ENCODE results near the gene TMEM63A. TPM values are rescaled to one million over a fixed set of nuclear protein-coding genes. Genes with fewer than 3 reads are reported as not detected.

TMEM63A gene
- total RNA-seq, 4 donors from 2014 or later, result 30.1 to 57.7 (median 41.6) TPM

DNA sequence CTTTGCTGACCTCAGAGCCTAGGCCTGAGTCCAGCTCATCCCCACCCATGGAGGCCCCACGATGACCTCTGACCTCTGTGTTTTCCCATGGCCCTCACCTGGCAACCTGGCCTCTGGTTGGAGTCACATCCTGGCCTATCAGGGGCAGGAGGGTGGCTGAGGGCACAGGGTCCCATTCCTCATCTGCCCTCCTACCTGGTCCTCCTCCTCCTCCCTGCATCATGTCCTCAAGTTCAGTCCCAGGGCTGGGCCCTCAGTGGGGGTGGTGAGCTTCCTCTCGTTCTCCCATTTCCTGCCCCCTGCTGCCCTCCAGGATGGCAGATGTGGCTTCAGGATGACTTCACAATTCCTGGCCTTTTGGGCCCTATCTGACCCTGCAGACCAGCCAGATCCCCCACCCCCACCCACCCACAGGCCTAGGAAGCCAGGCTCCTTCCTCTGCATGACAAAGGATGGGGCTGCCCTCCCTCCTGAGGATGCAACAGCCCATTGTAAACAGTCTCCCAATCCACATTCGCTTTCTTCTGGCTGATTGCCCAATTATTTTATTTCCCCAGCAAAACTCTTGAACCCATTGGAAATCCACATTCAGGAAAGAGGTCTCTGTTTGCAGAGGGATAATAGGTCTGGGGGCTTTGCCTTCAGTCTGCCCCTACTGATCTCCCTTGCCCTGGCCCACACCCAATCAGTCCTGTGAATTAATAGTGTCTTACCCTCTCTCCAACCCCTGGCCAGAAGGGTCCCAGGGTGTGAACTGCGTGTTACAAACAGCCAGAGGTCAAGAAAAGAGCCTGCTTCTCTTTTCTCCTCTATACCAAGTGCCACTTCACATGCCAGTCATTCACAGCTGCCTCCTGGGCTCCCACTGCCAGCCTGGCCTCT, 17.1 kb upstream of the TMEM63A start:
- Histone ChIP-seq H3K36me3 (no peaks in the 10 kb centered on the region), H3K27ac (no peak overlapping the region), H3K4me3 (replicated peaks in 1 of 3) (no peak overlapping the region), H3K9me3 (no peaks in the 10 kb centered on the region), H3K27me3 (no peaks in the 10 kb centered on the region), H3K4me1 (no peaks in the 10 kb centered on the region)
- 67 to 77% methylated on average over 3 to 4 of the region's 4 CpGs for WGBS, 2 donors
- intact Hi-C loops (cut with DNase I), result no loop called here
- TF ChIP-seq, protein P1, sequence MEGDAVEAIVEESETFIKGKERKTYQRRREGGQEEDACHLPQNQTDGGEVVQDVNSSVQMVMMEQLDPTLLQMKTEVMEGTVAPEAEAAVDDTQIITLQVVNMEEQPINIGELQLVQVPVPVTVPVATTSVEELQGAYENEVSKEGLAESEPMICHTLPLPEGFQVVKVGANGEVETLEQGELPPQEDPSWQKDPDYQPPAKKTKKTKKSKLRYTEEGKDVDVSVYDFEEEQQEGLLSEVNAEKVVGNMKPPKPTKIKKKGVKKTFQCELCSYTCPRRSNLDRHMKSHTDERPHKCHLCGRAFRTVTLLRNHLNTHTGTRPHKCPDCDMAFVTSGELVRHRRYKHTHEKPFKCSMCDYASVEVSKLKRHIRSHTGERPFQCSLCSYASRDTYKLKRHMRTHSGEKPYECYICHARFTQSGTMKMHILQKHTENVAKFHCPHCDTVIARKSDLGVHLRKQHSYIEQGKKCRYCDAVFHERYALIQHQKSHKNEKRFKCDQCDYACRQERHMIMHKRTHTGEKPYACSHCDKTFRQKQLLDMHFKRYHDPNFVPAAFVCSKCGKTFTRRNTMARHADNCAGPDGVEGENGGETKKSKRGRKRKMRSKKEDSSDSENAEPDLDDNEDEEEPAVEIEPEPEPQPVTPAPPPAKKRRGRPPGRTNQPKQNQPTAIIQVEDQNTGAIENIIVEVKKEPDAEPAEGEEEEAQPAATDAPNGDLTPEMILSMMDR (IDR thresholded peaks at IDR 0.05), result no peak
- no peak for TF ChIP-seq POLR2A (IDR thresholded peaks at IDR 0.05)
- no peak for DNase-seq

DNA sequence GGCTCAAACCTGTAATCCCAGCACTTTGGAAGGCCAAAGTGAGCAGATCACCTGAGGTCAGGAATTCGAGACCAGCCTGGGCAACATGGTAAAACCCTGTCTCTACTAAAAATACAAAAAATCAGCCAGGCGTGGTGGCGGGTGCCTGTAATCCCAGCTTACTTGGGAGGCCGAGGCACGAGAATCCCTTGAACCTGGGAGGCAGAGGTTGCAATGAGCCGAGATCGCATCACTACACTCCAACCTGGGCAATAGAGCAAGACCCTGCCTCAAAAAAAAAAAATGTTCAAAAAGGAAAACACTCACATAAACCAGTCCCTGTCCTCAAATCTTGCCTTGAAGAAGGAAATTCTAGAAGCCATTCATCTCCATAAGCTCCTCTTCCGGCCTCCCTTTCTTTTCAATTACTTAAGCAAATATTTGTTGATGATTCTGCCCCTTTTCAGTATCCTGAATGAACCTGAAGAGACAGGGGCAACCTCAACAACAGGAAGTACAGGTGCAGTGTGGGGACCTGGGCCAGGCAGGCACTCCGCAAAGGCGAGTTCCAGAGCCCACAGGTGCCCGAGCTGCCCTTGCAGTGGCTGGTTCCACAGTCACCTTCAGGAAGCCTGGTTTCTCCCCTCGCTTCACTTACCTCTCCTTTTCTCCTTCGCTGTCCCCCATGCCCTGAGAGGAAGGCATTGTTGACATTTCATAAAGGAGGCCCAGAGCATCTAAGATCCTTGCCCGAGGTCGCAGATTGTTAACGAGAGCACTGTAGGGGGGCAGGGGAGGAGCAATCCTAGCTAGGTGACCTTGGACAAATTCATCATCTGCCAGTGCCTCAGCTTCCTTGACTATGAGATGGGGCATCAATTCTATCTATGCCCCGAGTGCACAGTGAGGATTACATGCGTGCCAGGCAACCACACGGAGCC, 15.7 kb upstream of the TMEM63A start:
- Histone ChIP-seq H3K27ac (no peak overlapping the region), H3K4me1 (no peaks in the 10 kb centered on the region), H3K9me3 (no peaks in the 10 kb centered on the region), H3K27me3 (no peaks in the 10 kb centered on the region), H3K36me3 (no peaks in the 10 kb centered on the region), H3K4me3 (replicated peaks in 1 of 3) (no peak overlapping the region)
- intact Hi-C loops (cut with DNase I), result no loop called here
- 90 to 92% methylated on average over 16 to 19 of the region's 19 CpGs for WGBS, 2 donors
- DNase-seq, result no peak
- TF ChIP-seq POLR2A (IDR thresholded peaks at IDR 0.05), result no peak
- TF ChIP-seq, protein P1 (IDR thresholded peaks at IDR 0.05), result no peak

DNA sequence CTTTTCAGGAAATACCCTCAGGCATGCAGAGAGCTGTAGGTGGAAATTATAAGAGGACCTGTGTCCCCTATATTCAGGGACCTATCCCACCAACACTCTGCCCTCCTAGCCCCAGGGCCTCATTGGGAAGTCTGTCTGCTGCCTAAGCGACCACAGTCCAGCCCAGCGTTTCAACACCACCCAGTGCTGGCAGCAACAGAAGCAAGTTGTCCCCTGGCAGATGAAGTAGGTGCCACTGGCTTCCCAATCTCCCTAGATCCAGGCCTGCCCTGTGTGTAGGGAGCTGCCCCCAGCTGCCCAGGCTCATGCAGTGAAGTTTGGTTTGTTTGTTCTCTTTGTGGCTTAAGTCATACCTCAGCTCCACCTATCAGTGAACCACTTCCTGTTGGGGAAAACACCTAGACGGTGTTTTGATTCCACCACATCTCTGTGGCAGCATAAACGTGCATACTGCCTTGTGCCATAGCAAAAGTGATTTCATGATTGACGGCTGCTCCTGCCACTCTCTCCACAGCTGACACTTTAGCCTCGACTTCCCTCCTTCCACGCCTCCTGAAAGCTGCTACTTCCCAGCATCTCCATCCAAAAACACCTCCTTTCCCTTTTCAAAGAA, 14.9 kb upstream of the TMEM63A start:
- 56 to 67% methylated on average over 7 of the region's 7 CpGs for WGBS, 2 donors
- no peak for DNase-seq
- H3K4me1 ChIP-seq, result no peaks in the 10 kb centered on the region
- H3K4me3 ChIP-seq (replicated peaks in 1 of 3), result no peak overlapping the region
- H3K9me3 ChIP-seq, result no peaks in the 10 kb centered on the region
- intact Hi-C loops (cut with DNase I), result no loop called here
- TF ChIP-seq POLR2A (IDR thresholded peaks at IDR 0.05), result no peak
- TF ChIP-seq, protein P1 (IDR thresholded peaks at IDR 0.05), result no peak
- no peak overlapping the region for H3K27ac ChIP-seq
- H3K27me3 ChIP-seq, result no peaks in the 10 kb centered on the region
- H3K36me3 ChIP-seq, result no peaks in the 10 kb centered on the region

DNA sequence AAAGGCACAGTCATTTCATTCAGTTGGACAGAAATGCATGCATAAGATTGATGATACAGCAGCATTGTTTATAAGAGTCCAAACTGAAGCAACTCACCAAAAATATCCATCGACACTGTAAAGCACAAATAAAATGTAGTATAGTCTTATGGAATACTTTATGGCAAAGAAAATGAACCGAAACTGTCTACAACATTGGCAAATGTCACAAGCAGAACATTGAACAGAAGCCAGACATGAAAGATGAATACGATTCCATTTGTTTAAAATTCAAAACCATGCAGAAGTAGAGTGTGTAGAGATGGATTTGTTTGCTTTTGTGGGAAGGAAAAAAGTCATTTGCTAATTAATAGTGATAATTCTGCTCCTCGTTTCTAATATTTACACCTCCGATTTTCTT, 14.3 kb upstream of the TMEM63A start:
- Histone ChIP-seq H3K4me3 (replicated peaks in 1 of 3) (no peak overlapping the region), H3K27me3 (no peaks in the 10 kb centered on the region), H3K36me3 (no peaks in the 10 kb centered on the region), H3K27ac (no peak overlapping the region), H3K4me1 (no peaks in the 10 kb centered on the region), H3K9me3 (no peaks in the 10 kb centered on the region)
- no peak for DNase-seq
- 80 to 84% methylated on average over 5 of the region's 5 CpGs for WGBS, 2 donors
- intact Hi-C loops (cut with DNase I), result no loop called here
- TF ChIP-seq, protein P1 (IDR thresholded peaks at IDR 0.05), result no peak
- no peak for TF ChIP-seq POLR2A (IDR thresholded peaks at IDR 0.05)
